Ectodermal cell (in vitro differentiated cells): ENCODE results near the gene ATP5F1D.
A peak's percentile ranks its signal among the peaks of the same experiment; 100 is the strongest.

Source experiments
- H3K27ac ChIP-seq: 2 replicates; pipeline ENCODE4 v1.7.0; 2013; ENCODE audit warnings: mild to moderate bottlenecking, low read depth, low read length; ENCODE audit not compliant: insufficient read depth, poor library complexity, severe bottlenecking
- H3K27me3 ChIP-seq: 2 replicates; pipeline ENCODE4 v1.7.0; 2013; ENCODE audit warnings: mild to moderate bottlenecking, low read length; ENCODE audit not compliant: insufficient read depth, control insufficient read depth, poor library complexity, severe bottlenecking
- H3K36me3 ChIP-seq: one replicate; pipeline ENCODE4 v1.7.0; 2013; ENCODE audit warnings: low read length; ENCODE audit not compliant: control insufficient read depth, insufficient read depth
- H3K4me1 ChIP-seq: one replicate; pipeline ENCODE4 v1.7.0; 2013; ENCODE audit warnings: low read length; ENCODE audit not compliant: control insufficient read depth, insufficient read depth
- H3K4me3 ChIP-seq: 2 replicates; pipeline ENCODE4 v1.7.0; 2013; ENCODE audit warnings: low read depth, low read length, control low read depth; ENCODE audit not compliant: insufficient read depth
- H3K9me3 ChIP-seq: 2 replicates; pipeline ENCODE4 v1.7.0; 2013; ENCODE audit warnings: mild to moderate bottlenecking, low read length, moderate library complexity; ENCODE audit not compliant: control insufficient read depth
- WGBS, 2 experiments: methylation state at CpG; one replicate each; pipeline ENCODE4 v1.1.7; 2013; ENCODE audit warnings: missing lambda C conversion rate in 2 of 2; 5-methylcytosine and 5-hydroxymethylcytosine counted together

ATP5F1D gene

DNA sequence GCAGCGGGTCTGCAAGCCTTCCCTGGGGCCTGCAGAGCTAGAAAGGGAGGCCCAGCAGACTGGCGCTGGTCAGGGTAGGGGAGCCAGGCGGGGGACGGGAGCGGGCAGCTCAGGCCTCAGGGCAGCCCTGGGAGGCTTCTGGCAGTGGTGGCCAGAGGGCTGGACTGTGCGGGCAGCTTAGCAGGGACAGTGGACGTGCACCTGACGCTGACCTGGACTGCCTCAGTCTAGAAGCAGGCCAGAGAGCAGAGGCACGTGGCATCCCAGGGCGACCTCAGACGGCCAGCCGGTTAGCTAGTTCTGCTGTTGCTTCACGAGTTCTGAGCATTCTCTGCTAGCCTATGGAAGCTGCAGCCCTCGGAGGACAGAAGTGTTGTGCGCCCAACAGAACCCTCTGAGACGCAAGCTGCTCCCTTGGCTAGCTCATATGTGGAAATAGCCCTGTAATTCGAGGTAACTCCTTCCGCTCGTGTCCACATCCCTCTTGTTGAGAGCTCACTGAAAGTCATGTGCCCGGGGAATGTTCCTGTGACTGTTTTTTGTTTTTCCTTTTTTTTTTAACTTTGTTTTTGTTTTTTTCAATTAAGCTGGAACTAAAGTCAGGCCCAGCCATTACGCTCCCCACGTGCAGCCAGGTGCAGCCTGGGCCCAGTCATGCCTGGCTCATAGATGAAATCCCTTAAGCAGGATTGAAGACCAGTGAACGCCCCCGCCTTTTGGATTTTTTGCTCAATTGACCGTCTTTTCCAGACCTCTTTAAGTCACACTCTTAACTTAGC, 31.9 kb downstream of the ATP5F1D start:
- H3K27me3 ChIP-seq: peaks cover under 1% of the 10 kb centered on the region
- H3K4me1 ChIP-seq: peaks cover 35% of the 10 kb centered on the region
- no peak overlapping the region for H3K4me3 ChIP-seq
- H3K27ac ChIP-seq: peak overlapping the region; percentile 39
- WGBS, 2 experiments: 94 to 95% methylated on average over 25 of the region's 25 CpGs
- H3K36me3 ChIP-seq: peaks cover 35% of the 10 kb centered on the region
- no peaks in the 10 kb centered on the region for H3K9me3 ChIP-seq

DNA sequence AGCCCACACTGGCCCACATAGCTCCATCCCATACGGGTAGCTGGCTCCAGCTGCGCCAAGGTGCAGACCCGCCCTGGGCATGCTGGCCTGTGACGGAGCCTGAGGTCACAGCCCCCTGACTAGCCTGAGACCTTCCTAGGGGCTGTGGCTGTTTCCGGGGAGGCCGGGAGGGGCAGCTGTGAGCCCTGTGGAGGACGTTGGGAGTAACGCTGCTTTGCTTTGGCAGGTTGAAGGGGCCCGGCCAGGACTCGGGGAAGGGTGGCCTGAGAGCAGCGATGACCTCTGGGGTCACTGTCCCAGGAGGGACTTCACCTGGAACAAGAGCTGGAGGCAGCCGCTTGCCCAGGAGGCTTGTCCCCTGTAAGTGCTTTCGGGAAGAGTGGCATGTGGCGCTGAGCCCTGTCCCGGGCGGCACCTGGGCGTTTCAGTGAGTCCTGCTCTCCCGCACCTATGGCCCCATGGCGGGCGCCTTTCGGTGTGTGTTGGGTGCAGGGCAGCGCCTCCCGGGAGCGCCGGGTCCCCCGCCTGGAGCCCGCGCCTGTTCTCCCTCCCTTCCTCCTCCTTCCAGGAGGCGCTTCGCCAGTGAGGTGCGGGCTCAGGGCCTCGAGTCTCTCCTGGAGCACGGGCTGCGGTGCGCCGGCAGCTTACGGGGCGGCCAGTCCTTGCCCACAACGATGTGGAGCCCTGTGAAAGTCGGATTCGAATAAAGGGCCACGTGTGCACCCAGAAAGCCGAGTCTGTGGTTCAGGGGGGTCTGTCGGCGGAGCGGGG, 32.7 kb downstream of the ATP5F1D start:
- peaks cover 31% of the 10 kb centered on the region for H3K4me1 ChIP-seq
- WGBS, 2 experiments: 92 to 93% methylated on average over 46 of the region's 46 CpGs
- peaks cover 35% of the 10 kb centered on the region for H3K36me3 ChIP-seq
- peak overlapping the region; percentile 96 for H3K27ac ChIP-seq
- H3K27me3 ChIP-seq: no peaks in the 10 kb centered on the region
- no peaks in the 10 kb centered on the region for H3K9me3 ChIP-seq
- peak overlapping the region; percentile 47 for H3K4me3 ChIP-seq

DNA sequence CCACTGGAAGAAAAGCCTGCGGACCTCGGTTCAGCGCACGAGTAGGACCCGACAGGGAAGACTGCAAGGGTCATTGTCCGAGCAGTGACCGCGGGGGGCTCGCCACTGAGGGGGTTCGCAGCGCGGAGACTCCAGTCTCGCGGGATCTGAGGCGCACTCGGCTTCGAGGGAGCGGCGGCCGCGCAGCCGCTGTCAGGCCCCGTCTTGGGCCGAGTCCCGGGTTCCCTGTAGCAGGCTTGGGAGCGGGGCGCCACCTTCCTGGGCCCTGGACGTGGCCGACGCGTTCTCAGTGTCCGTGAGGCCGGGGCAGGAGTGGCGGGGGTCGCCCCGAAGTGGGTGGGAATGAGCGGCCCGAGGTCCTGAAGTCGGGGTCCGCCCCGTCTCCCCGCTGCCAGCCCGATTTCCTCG, 33.3 kb downstream of the ATP5F1D start:
- H3K4me1 ChIP-seq: peaks cover 31% of the 10 kb centered on the region
- peak overlapping the region; percentile 96 for H3K27ac ChIP-seq
- no peaks in the 10 kb centered on the region for H3K27me3 ChIP-seq
- 58% methylated on average over 44 of the region's 44 CpGs for WGBS, 2 experiments
- H3K9me3 ChIP-seq: no peaks in the 10 kb centered on the region
- peak overlapping the region; percentile 47 for H3K4me3 ChIP-seq
- H3K36me3 ChIP-seq: peaks cover 35% of the 10 kb centered on the region

DNA sequence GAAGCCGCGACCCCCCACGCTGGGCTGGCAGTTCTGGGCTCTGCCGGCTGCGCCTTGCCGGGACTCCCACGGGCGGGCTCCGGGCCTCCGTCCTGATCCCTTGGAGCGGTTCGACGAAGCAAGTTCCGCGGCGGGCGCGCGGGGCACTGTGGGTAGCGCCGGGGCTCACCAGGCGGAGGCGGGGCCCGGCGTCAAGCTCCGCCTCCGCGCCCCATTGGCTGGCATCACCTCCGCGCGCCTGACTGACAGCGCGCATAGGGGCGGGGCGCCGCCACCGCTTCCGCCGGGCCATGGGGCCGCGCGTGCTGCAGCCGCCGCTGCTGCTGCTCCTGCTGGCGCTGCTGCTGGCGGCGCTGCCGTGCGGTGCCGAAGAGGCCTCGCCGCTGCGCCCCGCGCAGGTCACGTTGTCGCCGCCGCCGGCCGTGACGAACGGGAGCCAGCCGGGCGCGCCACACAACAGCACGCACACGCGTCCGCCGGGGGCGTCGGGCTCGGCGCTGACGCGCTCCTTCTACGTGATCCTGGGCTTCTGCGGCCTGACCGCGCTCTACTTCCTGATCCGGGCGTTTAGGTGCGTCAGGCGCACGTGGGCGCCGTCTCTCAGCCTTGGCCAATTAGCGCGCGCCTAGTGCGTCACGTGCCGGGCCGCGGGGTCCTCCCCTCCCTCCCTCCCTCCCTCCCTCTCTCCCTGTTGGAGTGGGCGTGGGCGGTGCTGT, 33.9 kb downstream of the ATP5F1D start, which contains the start of gene FAM174C:
FAM174C (plus strand) TSS at position 271 of the 716 bp plus-strand sequence; CDS start at position 291, 20 bp downstream.
- peak within 1 kb of the TSS; percentile 47 for H3K4me3 ChIP-seq
- peaks cover 27% of the 10 kb centered on the region for H3K4me1 ChIP-seq
- no peaks in the 10 kb centered on the region for H3K9me3 ChIP-seq
- H3K36me3 ChIP-seq: peaks cover 35% of the 10 kb centered on the region
- WGBS, 2 experiments: 1% methylated on average over 98 of the region's 98 CpGs
- peak within 1 kb of the TSS; percentile 96 for H3K27ac ChIP-seq
- H3K27me3 ChIP-seq: no peaks in the 10 kb centered on the region

DNA sequence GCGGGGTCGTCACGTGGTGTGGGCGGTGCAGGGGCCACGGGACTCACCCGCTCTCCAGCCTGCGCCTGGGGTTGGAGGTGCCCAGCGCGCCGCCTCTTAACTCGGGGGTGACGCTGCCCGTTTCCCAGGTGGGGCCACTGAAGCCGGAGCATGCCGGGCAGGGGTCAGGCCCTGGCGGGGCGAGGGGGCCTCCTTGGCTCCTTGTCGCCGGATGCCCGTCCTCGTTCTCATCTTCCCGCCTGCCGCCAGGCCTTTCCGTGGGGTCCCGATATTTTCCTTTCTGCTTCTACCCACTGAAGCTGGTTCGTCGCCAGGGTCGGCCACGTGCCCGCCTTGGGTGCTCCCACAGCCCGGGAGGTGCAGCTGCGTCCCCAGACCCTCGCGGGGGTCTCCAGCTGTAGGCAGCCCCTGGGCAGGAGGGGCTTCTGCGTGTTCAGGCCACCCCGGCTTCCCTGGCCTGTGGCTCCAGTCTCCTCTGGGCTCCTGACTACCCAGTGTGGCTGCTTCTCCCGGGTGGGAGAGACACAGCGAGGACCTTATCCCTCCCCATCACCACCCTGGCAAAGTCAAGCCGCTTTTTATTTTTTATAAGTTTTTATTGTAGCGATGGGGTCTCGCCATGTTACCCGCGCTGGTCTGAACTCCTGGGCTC, 34.6 kb downstream of the ATP5F1D start:
- 18 to 19% methylated on average over 43 of the region's 43 CpGs for WGBS, 2 experiments
- Histone ChIP-seq H3K27me3 (no peaks in the 10 kb centered on the region), H3K36me3 (peaks cover 35% of the 10 kb centered on the region), H3K4me1 (peaks cover 20% of the 10 kb centered on the region), H3K4me3 (peak overlapping the region; percentile 47), H3K9me3 (no peaks in the 10 kb centered on the region), H3K27ac (peak overlapping the region; percentile 47)

DNA sequence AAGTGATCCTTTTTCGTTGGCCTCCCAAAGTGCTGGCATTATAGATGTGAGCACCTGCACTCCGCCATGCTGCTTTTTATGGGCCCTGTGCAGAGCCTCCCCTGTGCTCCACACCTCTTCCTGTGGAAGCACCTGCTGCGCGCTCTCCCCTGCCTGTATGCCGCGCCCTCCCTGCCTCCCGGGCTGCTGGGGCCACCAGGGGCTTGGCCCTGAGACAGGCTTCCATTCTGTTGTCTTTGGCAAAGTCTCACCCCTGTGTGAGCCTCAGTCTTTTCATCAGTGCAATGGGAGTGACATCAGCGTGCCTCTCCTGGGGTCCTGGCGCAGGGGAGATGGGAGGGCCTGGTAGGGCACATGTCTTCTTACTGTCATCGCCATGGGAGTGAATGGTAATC, 35.1 kb downstream of the ATP5F1D start:
- Histone ChIP-seq H3K36me3 (peaks cover 30% of the 10 kb centered on the region), H3K27me3 (no peaks in the 10 kb centered on the region), H3K4me3 (peak overlapping the region; percentile 47), H3K9me3 (no peaks in the 10 kb centered on the region), H3K27ac (no peak overlapping the region), H3K4me1 (peaks cover 19% of the 10 kb centered on the region)
- whole genome bisulfite sequencing, 2 experiments: 86 to 87% methylated on average over 10 of the region's 10 CpGs

DNA sequence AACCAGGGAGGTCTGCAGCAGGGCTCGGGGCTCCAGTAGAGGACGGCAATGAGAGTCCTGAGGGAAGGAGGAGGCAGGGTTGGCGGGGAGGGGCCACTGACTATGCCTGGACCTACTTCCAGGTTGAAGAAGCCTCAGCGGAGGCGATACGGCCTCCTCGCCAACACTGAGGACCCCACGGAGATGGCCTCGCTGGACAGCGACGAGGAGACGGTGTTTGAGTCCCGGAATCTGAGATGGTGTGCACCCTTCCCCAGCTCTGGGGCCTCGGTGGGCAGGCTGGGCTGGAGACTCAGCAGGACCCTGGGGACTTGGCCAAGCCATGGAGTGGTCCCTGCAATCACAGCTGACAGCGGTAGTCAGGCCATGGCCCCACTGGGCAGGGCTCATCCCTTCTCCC, 35.5 kb downstream of the ATP5F1D start:
- Histone ChIP-seq H3K9me3 (no peaks in the 10 kb centered on the region), H3K4me3 (no peak overlapping the region), H3K4me1 (peaks cover 19% of the 10 kb centered on the region), H3K27me3 (no peaks in the 10 kb centered on the region), H3K27ac (no peak overlapping the region), H3K36me3 (peaks cover 26% of the 10 kb centered on the region)
- 95% methylated on average over 15 of the region's 15 CpGs for WGBS, 2 experiments

DNA sequence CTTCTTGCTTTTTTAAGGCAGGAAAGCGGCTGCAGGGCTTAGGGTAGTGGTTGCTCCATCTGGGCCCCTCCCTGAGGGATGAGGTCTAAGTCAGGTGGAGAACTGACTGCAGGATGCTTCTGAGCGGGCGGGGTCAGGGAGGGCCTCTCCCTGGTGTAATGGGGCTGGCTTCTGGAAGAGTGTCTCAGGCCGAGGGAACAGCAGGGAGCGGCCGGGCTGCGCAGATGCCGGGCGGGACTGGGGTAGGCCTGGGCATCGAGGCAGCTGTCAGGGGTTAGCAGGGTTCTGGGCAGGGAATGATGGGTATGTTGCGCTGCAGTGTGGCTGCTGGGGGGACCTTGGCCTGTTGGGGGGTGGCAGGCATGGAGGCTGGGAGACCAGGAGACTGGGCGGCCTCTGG, 36.5 kb downstream of the ATP5F1D start:
- Histone ChIP-seq H3K27me3 (no peaks in the 10 kb centered on the region), H3K4me1 (peaks cover 15% of the 10 kb centered on the region), H3K36me3 (peaks cover 17% of the 10 kb centered on the region), H3K9me3 (no peaks in the 10 kb centered on the region), H3K4me3 (no peak overlapping the region), H3K27ac (no peak overlapping the region)
- 92 to 93% methylated on average over 12 of the region's 12 CpGs for WGBS, 2 experiments

DNA sequence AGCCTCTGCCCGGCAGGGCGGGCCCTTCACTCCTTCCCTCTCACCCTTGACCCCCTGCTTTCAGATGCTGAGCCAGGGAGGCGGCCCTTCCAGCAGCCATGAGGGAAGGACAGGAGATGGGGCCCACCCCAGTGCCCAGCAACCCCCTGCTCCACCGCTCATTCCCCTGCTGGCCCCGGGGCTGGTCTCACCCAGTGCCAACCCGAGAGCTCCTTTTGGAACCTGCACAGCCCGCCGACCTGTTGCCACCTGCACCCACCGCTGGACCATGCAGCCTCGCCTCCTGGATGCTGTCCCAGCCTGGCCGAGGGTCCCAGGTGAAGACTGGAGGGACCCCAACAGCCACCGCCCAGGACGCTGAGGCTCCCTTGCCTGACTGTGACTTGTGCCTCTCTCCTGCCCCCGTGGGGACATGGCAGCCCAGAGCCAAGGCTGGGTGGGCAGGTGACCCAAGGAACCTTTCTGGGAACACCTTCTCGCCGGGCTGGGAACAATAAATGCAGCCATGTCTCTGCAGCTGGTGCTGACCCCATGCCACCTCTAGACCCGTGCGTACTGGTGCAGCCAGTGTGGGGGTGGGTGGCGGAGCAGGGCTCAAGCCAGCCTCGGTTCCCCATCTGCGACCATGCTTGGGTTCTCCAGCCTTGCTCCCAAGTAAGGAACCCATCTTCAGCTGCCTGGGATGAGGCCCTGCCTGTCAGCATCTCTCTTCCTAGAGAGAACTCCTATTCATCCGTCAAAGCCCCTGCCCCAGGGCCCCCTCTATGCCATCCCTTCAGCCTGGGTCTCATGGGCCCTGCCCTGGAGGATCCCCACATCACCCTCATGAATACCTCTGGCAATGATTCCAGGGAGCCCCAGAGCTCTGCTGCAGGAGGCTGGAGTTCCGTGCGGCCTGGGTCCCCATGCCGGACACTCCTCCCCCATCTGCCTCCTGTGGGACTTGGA, 37.4 kb downstream of the ATP5F1D start:
- Histone ChIP-seq H3K27me3 (peaks cover 8% of the 10 kb centered on the region), H3K9me3 (no peaks in the 10 kb centered on the region), H3K4me3 (no peak overlapping the region), H3K27ac (no peak overlapping the region), H3K36me3 (peaks cover 9% of the 10 kb centered on the region), H3K4me1 (peaks cover 14% of the 10 kb centered on the region)
- 94 to 95% methylated on average over 25 of the region's 25 CpGs for WGBS, 2 experiments
